H1 (cell line): Measurements from ENCODE around the gene INHBB.

ENCODE experiments used
- BRCA1 ChIP-seq: IDR thresholded peaks from 2 replicates; pipeline ENCODE4 v1.6.1; 2012; ENCODE audit warnings: low read depth, low read length, improper control_type of control experiment
- CEBPB ChIP-seq: IDR thresholded peaks from 2 replicates; pipeline ENCODE4 v1.6.1; 2012; ENCODE audit warnings: low read depth, low read length
- EZH2 ChIP-seq: fragments of 200-600 bp; sonication (generic); IDR thresholded peaks from 2 replicates; pipeline ENCODE4 v1.7.1; 2012; ENCODE audit warnings: low read depth, mild to moderate bottlenecking, moderate library complexity, low read length, inconsistent platforms; ENCODE audit not compliant: severe bottlenecking
- MAFK ChIP-seq: IDR thresholded peaks from 2 replicates; pipeline ENCODE4 v1.6.1; 2012; ENCODE audit warnings: low read depth, mild to moderate bottlenecking, improper control_type of control experiment, low read length
- NRF1 ChIP-seq: IDR thresholded peaks from 2 replicates; pipeline ENCODE4 v1.6.1; 2011; ENCODE audit warnings: mild to moderate bottlenecking, low read depth, low read length, improper control_type of control experiment
- TF ChIP-seq, protein P1 (sequence below), 3 experiments: IDR thresholded peaks; 1 replicate in 2 of 3; 2 replicates in 1 of 3; pipeline versions ENCODE4 v1.5.1 to v1.6.1; 2011; ENCODE audit warnings: low read length in 3 of 3, mild to moderate bottlenecking in 3 of 3, inconsistent platforms in 2 of 3, low read depth in 1 of 3, moderate library complexity in 1 of 3; ENCODE audit not compliant: insufficient read depth in 1 of 3; ENCODE audit errors: control extremely low read depth in 1 of 3
- TF ChIP-seq, protein P2 (sequence below): IDR thresholded peaks from 2 replicates; pipeline ENCODE4 v1.6.1; 2011; ENCODE audit warnings: low read depth, mild to moderate bottlenecking, low read length; ENCODE audit not compliant: insufficient read depth

DNA sequence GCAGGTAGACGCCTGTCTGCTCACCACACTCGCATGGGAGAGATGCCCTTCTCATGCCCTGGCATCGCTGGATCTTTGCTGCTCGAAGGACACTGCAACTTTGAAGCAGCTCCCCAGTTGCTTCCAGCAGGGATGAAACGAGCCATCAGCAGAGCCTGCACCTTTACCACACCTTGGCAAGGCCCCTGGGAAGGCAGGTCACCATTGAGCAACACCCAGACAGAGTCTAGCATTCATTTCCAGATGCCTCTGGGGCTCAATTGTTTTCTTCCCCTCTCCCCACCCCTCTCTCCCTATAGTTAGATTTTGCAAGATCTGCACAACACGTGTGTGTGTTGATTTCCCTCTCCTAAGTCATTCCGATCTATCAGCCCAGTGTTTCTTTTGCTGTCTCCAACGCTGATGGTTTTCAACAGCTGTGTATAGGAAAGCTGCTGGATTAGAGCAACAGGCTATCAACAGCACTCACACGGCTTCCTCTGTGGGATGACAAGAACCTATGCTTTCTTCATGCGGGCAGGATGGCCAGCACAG is 25.6 kb upstream of the INHBB start:
- TF ChIP-seq, protein P1, sequence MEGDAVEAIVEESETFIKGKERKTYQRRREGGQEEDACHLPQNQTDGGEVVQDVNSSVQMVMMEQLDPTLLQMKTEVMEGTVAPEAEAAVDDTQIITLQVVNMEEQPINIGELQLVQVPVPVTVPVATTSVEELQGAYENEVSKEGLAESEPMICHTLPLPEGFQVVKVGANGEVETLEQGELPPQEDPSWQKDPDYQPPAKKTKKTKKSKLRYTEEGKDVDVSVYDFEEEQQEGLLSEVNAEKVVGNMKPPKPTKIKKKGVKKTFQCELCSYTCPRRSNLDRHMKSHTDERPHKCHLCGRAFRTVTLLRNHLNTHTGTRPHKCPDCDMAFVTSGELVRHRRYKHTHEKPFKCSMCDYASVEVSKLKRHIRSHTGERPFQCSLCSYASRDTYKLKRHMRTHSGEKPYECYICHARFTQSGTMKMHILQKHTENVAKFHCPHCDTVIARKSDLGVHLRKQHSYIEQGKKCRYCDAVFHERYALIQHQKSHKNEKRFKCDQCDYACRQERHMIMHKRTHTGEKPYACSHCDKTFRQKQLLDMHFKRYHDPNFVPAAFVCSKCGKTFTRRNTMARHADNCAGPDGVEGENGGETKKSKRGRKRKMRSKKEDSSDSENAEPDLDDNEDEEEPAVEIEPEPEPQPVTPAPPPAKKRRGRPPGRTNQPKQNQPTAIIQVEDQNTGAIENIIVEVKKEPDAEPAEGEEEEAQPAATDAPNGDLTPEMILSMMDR (IDR thresholded peaks at IDR 0.05; ENCODE audit: control extremely low read depth in 1 of 3, insufficient read depth in 1 of 3, low read depth in 1 of 3, low read length in 3 of 3), result no peak
- no peak for TF ChIP-seq MAFK
- no peak for TF ChIP-seq BRCA1
- TF ChIP-seq NRF1, result no peak
- TF ChIP-seq CEBPB, result no peak
- TF ChIP-seq EZH2, result no peak
- TF ChIP-seq, protein P2, sequence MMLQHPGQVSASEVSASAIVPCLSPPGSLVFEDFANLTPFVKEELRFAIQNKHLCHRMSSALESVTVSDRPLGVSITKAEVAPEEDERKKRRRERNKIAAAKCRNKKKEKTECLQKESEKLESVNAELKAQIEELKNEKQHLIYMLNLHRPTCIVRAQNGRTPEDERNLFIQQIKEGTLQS, result no peak
